Liver (tissue), 3 donors: ENCODE results near the gene MXRA5.

Source experiments
- ATF3 ChIP-seq: IDR thresholded peaks from 2 replicates; pipeline ENCODE4 v1.6.1; 2016; ENCODE audit warnings: antibody characterized with exemption
- CTCF ChIP-seq: fragments of 150-350 bp; IDR thresholded peaks from 2 replicates; pipeline ENCODE4 v1.5.1; 2017; ENCODE audit warnings: improper control_type of control experiment, low read depth, low read length; ENCODE audit not compliant: missing input control
- EGR1 ChIP-seq, 2 donors: IDR thresholded peaks; 2 replicates each; pipeline ENCODE4 v1.6.1; 2016 to 2018; ENCODE audit warnings: antibody characterized with exemption in 2 of 2, low read depth in 2 of 2
- FOXA2 ChIP-seq: IDR thresholded peaks from 2 replicates; pipeline ENCODE4 v1.6.1; 2016; ENCODE audit warnings: antibody characterized with exemption
- GABPA ChIP-seq, 2 donors: IDR thresholded peaks in 1 of 2; conservative IDR thresholded peaks in 1 of 2; 2 replicates each; pipeline ENCODE4 v1.6.1; 2016; ENCODE audit warnings: antibody characterized with exemption in 2 of 2, mild to moderate bottlenecking in 1 of 2, moderate library complexity in 1 of 2
- HNF4A ChIP-seq, 2 donors: conservative IDR thresholded peaks; 2 replicates each; pipeline ENCODE4 v1.6.1; 2016; ENCODE audit warnings: antibody characterized with exemption in 2 of 2, mild to moderate bottlenecking in 2 of 2
- MAX ChIP-seq: IDR thresholded peaks from 2 replicates; pipeline ENCODE4 v1.6.1; 2016; ENCODE audit warnings: antibody characterized with exemption
- RAD21 ChIP-seq, 2 donors: IDR thresholded peaks; 2 replicates each; pipeline ENCODE4 v1.6.1; 2016; ENCODE audit warnings: antibody characterized with exemption in 2 of 2, mild to moderate bottlenecking in 2 of 2
- REST ChIP-seq: IDR thresholded peaks from 2 replicates; pipeline ENCODE4 v1.6.1; 2016; ENCODE audit warnings: antibody characterized with exemption, mild to moderate bottlenecking
- RXRA ChIP-seq, 2 donors: IDR thresholded peaks; 2 replicates each; pipeline ENCODE4 v1.6.1; 2017 to 2018; ENCODE audit warnings: antibody characterized with exemption in 2 of 2, mild to moderate bottlenecking in 1 of 2
- SP1 ChIP-seq: IDR thresholded peaks from 2 replicates; pipeline ENCODE4 v1.6.1; 2018; ENCODE audit warnings: antibody characterized with exemption, mild to moderate bottlenecking
- TAF1 ChIP-seq: conservative IDR thresholded peaks from 2 replicates; pipeline ENCODE4 v1.6.1; 2016; ENCODE audit warnings: antibody characterized with exemption, mild to moderate bottlenecking
- YY1 ChIP-seq: IDR thresholded peaks from 2 replicates; pipeline ENCODE4 v1.6.1; 2016; ENCODE audit warnings: antibody characterized with exemption, mild to moderate bottlenecking
- ZBTB33 ChIP-seq: IDR thresholded peaks from 2 replicates; pipeline ENCODE4 v1.6.1; 2016; ENCODE audit warnings: antibody characterized with exemption
- donor health status: healthy.
- donor health status: healthy.

GRCh38 chrX:3271183-3271833 lies 75.1 kb downstream of the MXRA5 start:
- TF ChIP-seq EGR1 (IDR thresholded peaks at IDR 0.05; ENCODE audit: low read depth in 2 of 2) (no peak), CTCF (no peak), REST (no peak), TAF1 (no peak), MAX (no peak), HNF4A (conservative IDR thresholded peaks at IDR 0.05) (no peak), GABPA (IDR thresholded peaks at IDR 0.05 in 1 of 2, conservative IDR thresholded peaks at IDR 0.05 in 1 of 2) (no peak), RAD21 (IDR thresholded peaks at IDR 0.05) (no peak), SP1 (no peak), YY1 (no peak), RXRA (IDR thresholded peaks at IDR 0.05) (no peak), FOXA2 (no peak), ZBTB33 (no peak), ATF3 (no peak)
